ENCODE results near the gene CD300LB.
"Not testable (repeated sequence)": the region's sequence is repeated elsewhere in the genome, so short reads cannot be mapped to it uniquely, and the experiment has no call there.

Gene CD300LB

DNA sequence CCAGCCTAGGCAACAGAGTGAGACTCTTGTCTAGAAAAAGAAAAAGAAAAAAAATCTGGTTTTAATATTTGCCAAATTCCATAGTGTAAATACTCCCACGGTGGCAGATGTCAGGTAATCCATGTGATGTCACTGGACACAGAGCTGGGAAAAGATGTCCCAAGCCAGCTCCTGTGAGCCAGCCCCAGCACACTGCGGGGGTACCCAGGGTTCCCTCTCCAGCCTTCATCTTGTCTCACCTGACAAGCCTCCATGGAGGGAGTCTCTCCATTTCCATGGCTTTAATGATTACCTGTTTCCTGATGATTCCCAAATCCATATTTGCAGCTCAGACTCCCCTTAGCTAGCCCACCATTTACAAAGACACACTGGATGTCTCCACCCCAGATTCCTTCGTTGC is 4.6 kb downstream of the CD300LB start:
- in situ Hi-C loops (cut with MboI; ENCODE audit: low sequenced_read_pairs): no loop called here

- in situ Hi-C loops (cut with MboI; ENCODE audit: low sequenced_read_pairs): no loop called here
These were observed 5.4 kb downstream of the CD300LB start for GRCh38 chr17:74525781-74526288.

- in situ Hi-C loops (cut with MboI; ENCODE audit: low sequenced_read_pairs): no loop called here
These were observed 5.9 kb downstream of the CD300LB start for GRCh38 chr17:74525465-74525725.

GRCh38 chr17:74524653-74525464 is 6.4 kb downstream of the CD300LB start:
- in situ Hi-C loops (cut with MboI; ENCODE audit: low sequenced_read_pairs): no loop called here

- in situ Hi-C loops (cut with MboI; ENCODE audit: low sequenced_read_pairs): no loop called here
These were observed 8.0 kb downstream of the CD300LB start for GRCh38 chr17:74523308-74523707.

- in situ Hi-C loops (cut with MboI; ENCODE audit: low sequenced_read_pairs): no loop called here
These were observed 8.7 kb downstream of the CD300LB start for GRCh38 chr17:74522381-74523105.

DNA sequence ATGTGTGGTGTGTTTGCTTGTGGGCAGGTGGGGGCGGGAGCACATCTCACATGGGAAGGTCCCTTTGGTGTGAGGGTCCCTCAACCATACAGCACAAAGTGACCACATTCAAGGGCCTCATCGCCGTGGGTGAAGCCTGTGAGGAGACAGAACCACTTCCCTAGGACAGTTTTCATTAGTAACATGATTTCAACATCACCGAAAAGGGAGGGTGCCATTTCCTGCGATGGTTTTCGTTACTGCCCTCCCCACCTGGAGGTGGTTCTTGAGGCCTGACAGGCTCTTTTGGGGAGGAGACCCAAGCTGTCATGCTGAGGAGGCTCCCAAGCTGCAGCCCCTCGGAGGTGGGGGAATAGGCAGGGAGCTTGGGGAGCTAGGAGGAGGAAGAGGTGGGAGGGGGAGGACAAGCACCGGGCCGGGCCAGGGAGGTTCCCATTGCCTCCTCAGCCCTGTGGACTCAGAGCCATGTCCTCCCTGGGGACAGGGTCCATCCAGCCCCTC is 9.5 kb downstream of the CD300LB start:
- in situ Hi-C loops (cut with MboI; ENCODE audit: low sequenced_read_pairs): no loop called here

DNA sequence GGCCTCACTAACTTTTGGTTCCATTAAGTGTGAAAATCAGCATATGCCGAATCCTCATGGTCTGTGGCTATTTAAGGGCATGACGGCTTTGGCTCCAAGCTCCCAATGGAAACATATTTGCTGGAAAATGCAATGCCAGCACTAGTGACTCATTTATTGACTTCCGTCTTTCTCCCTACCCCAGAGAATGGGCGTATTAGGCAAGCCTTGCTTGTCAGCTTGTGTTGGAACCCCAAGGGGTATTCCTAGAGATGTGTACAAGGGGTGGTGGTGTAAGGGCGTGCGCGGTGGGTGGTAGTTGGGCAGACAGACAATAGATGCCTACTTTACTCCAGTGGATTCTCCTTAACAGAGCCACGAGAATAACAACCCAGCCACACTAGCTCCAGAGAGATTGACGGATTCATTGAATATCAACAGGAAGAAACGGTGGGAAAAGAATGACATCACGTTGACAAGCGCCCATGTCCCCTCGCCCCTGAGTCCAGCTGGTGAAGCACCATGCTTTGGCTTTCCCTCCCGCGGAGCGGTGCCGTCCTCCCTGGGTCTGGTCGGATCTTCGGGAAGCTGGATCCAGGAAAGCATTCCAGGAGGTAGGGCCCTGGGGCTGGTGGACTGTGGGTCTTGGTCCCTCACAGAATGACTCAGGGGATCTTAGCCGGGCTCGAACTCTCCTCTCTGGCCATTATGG is 10.3 kb downstream of the CD300LB start:
- in situ Hi-C loops (cut with MboI; ENCODE audit: low sequenced_read_pairs): no loop called here

DNA sequence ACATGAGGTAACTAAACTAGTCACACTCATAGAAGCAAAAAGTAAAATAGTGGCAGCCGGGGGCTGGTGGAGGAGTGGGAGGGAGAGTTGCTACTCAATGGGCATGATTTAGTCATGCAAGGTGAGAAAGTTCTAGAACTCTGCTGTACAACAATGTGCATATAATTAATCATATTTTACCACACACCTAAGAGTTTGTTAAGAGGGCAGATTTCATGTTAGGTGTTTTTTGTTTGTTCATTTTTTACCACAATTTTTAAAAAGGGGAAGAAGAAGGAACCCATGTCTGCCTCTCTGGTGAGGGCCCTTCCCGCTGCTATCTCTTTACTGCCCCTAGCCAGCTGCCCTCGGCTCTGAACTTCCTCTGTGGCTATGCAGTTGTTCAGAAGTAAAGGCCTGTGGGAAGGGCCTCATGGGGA is 11.2 kb downstream of the CD300LB start:
- in situ Hi-C loops (cut with MboI; ENCODE audit: low sequenced_read_pairs): no loop called here

- in situ Hi-C loops (cut with MboI; ENCODE audit: low sequenced_read_pairs): not testable (repeated sequence)
These were observed 12.8 kb downstream of the CD300LB start for GRCh38 chr17:74518413-74518981.

- in situ Hi-C loops (cut with MboI; ENCODE audit: low sequenced_read_pairs): no loop called here
These were observed 14.5 kb downstream of the CD300LB start for GRCh38 chr17:74516561-74517328.

GRCh38 chr17:74515941-74516340 is 15.3 kb downstream of the CD300LB start:
- in situ Hi-C loops (cut with MboI; ENCODE audit: low sequenced_read_pairs): no loop called here

- in situ Hi-C loops (cut with MboI; ENCODE audit: low sequenced_read_pairs): no loop called here
These were observed 16.5 kb downstream of the CD300LB start for GRCh38 chr17:74514632-74515334.

- in situ Hi-C loops (cut with MboI; ENCODE audit: low sequenced_read_pairs): no loop called here
These were observed 17.2 kb downstream of the CD300LB start for GRCh38 chr17:74513987-74514631.

DNA sequence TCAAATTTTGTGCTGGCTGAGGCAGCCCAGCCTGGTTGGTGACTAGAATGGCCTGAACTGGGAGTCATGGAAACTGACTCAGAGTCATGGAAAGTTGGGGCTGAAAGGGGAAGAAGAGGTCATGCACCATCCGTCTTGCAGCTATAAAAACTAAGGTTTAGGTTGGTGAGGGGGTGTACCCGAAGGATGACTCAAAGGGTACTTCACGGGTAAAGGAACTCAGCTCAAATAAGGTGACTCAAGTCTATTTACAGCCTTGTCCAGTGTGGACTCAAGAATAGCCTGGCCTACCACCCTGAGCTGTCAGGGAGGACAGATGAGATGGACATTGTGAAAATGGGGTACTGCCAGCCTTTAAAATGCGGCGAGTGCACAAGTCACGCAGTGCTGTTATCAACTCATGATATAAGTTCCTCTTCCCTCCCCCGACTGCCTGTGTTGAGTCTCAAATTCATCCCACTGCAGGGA is 18.6 kb downstream of the CD300LB start:
- in situ Hi-C loops (cut with MboI; ENCODE audit: low sequenced_read_pairs): no loop called here

DNA sequence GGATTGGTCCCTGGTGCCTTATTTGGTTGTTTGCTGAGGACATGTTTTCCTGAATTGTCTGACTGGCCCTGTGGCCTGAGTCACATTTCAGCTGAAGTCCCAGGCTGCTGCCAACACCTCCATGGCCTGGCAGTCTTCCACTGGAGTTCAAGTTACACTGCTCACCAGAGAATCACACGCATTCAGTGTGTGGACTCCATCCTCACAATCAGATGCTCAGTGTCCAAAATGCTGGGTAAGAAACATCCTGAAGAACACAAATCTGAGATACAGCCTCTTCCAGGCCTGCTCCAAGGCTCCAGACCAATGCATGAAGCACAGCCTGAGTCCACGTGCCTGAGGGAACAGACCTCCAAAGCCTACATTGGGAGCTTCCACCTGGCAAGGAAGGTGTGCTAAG is 19.2 kb downstream of the CD300LB start:
- in situ Hi-C loops (cut with MboI; ENCODE audit: low sequenced_read_pairs): no loop called here

DNA sequence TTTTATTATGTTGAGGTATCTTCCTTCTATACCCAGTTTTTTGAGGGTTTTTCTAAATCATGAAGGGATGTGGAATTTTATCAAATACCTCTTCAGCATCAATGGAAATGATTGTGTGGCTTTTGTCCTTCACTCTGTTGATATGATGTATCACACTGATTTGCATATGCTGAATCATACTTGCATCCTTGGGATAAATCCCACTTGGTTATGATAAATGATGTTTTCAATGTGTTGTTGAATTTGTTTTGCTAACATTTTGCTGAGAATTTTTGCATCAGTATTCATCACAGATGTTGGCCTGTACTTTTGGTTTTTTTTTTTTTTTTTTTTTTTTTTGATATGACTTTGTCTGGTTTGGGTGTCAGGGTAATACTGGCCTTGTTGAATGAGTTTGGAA is 23.1 kb downstream of the CD300LB start:
- in situ Hi-C loops (cut with MboI; ENCODE audit: low sequenced_read_pairs): no loop called here

GRCh38 chr17:74503949-74504348 is 27.3 kb downstream of the CD300LB start:
- in situ Hi-C loops (cut with MboI; ENCODE audit: low sequenced_read_pairs): not testable (repeated sequence)

GRCh38 chr17:74502861-74503260 is 28.4 kb downstream of the CD300LB start:
- in situ Hi-C loops (cut with MboI; ENCODE audit: low sequenced_read_pairs): no loop called here

All from HL-60/S4 (cell line).